ENCODE data around the gene GTF3C5. TPM values are rescaled to one million over a fixed set of nuclear protein-coding genes. Genes with fewer than 3 reads are reported as not detected.

GTF3C5 gene
- total and polyA plus RNA-seq, 10 of the 15 experiments (the other 5 are each of a cell fraction or from before 2014, with no cell fraction given) = 2.2 to 81.1 (median 68.7) TPM

GRCh38 chr9:133058071-133058470, 27.3 kb downstream of the GTF3C5 start:
- in situ Hi-C loops (cut with MboI) = no loop called here
- H3K4me3 ChIP-seq = no peak overlapping the region
- H3K27me3 ChIP-seq (replicated peaks in 1 of 2; ENCODE audit: control insufficient read depth in 2 of 2, insufficient read depth in 2 of 2, low read length in 1 of 2) = no peaks in the 10 kb centered on the region
- H3K4me1 ChIP-seq (ENCODE audit: control insufficient read depth, insufficient read depth, low read length) = peaks cover 27% of the 10 kb centered on the region
- intact Hi-C loops (cut with micrococcal nuclease; ENCODE audit: unreplicated experiment) = no loop called here
- ChIA-PET RAD21 (ENCODE audit: unreplicated experiment) (no interaction called here), POLR2A (no interaction called here), SMC1A (ENCODE audit: uncharacterized antibody, unreplicated experiment) (interaction anchor here (0.8 kb wide), 1 partner anchor 44 kb away, joined by 3 read pairs; no protein-coding TSS in a partner anchor), CTCF (no interaction called here)
- TF ChIP-seq SP1 (IDR thresholded peaks at IDR 0.05; ENCODE audit: low read depth, low read length) = no peak
- no peak for TF ChIP-seq MTA3 (IDR thresholded peaks at IDR 0.05; ENCODE audit: borderline replicate concordance, low read length)
- no peak for TF ChIP-seq ATF2 (IDR thresholded peaks at IDR 0.05; ENCODE audit: low read length)
- TF ChIP-seq RBBP5 (conservative IDR thresholded peaks at IDR 0.05) = no peak
- no peak for TF ChIP-seq POU2F2 (IDR thresholded peaks at IDR 0.05; ENCODE audit: borderline replicate concordance, low read depth, low read length)
- no peak for TF ChIP-seq ZNF274 (IDR thresholded peaks at IDR 0.05; ENCODE audit: insufficient read depth, insufficient read length)
- TF ChIP-seq CEBPB (IDR thresholded peaks at IDR 0.05; ENCODE audit: borderline replicate concordance in 1 of 2, low read depth in 2 of 2, low read length in 2 of 2) = no peak
- TF ChIP-seq NKRF (conservative IDR thresholded peaks at IDR 0.05) = no peak
- TF ChIP-seq TARDBP (IDR thresholded peaks at IDR 0.05; ENCODE audit: borderline replicate concordance) = no peak
- TF ChIP-seq SUPT20H (IDR thresholded peaks at IDR 0.05; ENCODE audit: borderline replicate concordance, control insufficient read depth, low read depth, low read length) = no peak
- TF ChIP-seq GATAD2B (conservative IDR thresholded peaks at IDR 0.05; ENCODE audit: low read depth) = no peak
- no peak for FAIRE-seq
- H3K9ac ChIP-seq (ENCODE audit: control insufficient read depth, insufficient read depth, low read length) = no peak overlapping the region
- DNase-seq (ENCODE audit: low read depth, low spot score) = no peak
- no peaks in the 10 kb centered on the region for H4K20me1 ChIP-seq (ENCODE audit: control insufficient read depth, insufficient read depth)
- no peaks in the 10 kb centered on the region for H3K9me3 ChIP-seq (replicated peaks; ENCODE audit: control insufficient read depth, insufficient read depth, low read length)
- WGBS (ENCODE audit: insufficient coverage, insufficient replicate concordance, low lambda C conversion rate, missing lambda C conversion rate) = 81% methylated on average over 7 of the region's 7 CpGs
- TSS peak; percentile 79 for BruUV-seq (replicated peaks)
- peaks cover 10 to 22% of the 10 kb centered on the region in 2 experiments; a peak in 3 of 4 replicates for H3K36me3 ChIP-seq (ENCODE audit: control insufficient read depth in 2 of 2, insufficient read depth in 2 of 2, low read length in 1 of 2)
- no peak overlapping the region for H2AFZ ChIP-seq (ENCODE audit: control insufficient read depth, low read depth, low read length)
- H3K4me2 ChIP-seq (ENCODE audit: control insufficient read depth, insufficient read depth) = no peak overlapping the region
- no peaks in the 10 kb centered on the region for H3K79me2 ChIP-seq (ENCODE audit: control insufficient read depth, insufficient read depth, low read length)
- no peak overlapping the region for H3K27ac ChIP-seq (ENCODE audit: control insufficient read depth, insufficient read depth)
- ATAC-seq = no peak
